RWPE1 (cell line): ENCODE results near the gene TRMT44.

Source experiments
- CTCF ChIA-PET: fragments of 350-600 bp; sonication (Branson Sonifier 250); formaldehyde crosslinking; extraction: SDS; loops from one replicate; lab custom pipeline; 2021; lab: Yijun Ruan, JAX
- POLR2A ChIA-PET: fragments of 400-600 bp; formaldehyde crosslinking; extraction: SDS; loops from one replicate; lab custom pipeline; 2020; ENCODE audit warnings: antibody characterized with exemption; ENCODE audit not compliant: low non-redundant PET; lab: Yijun Ruan, JAX
- DNase-seq: peaks from one replicate; pipeline ENCODE4 v3.0.0; 2012; ENCODE audit warnings: low spot score
- H3K27ac ChIP-seq: fragments of 450-650 bp; 2 replicates; pipeline ENCODE4 v1.5.1; 2017
- CTCF ChIP-seq: fragments of 450-650 bp; conservative IDR thresholded peaks from 2 replicates; pipeline ENCODE4 v1.5.1; 2017; ENCODE audit warnings: low read depth, mild to moderate bottlenecking

Gene TRMT44

GRCh38 chr4:8523766-8524165, 83.2 kb downstream of the TRMT44 start:
- CTCF ChIA-PET = no interaction called here
- DNase-seq = no peak
- no peak for TF ChIP-seq CTCF
- POLR2A ChIA-PET = no interaction called here
- H3K27ac ChIP-seq = no peak overlapping the region

- H3K27ac ChIP-seq = no peak overlapping the region
- no peak for TF ChIP-seq CTCF
- DNase-seq = no peak
- POLR2A ChIA-PET = no interaction called here
- CTCF ChIA-PET = no interaction called here
Measured at GRCh38 chr4:8524595-8525382, 84.2 kb downstream of the TRMT44 start.

GRCh38 chr4:8525383-8526120, 85.0 kb downstream of the TRMT44 start:
- H3K27ac ChIP-seq = no peak overlapping the region
- ChIA-PET CTCF (no interaction called here), POLR2A (no interaction called here)
- DNase-seq = no peak
- no peak for TF ChIP-seq CTCF
